IPS-15b (cell line): ENCODE measurements around the gene RAPGEF2.
"Not testable (repeated sequence)": the region's sequence is repeated elsewhere in the genome, so short reads cannot be mapped to it uniquely, and the experiment has no call there.

Source experiments
- H3K27me3 ChIP-seq: one replicate; pipeline ENCODE4 v1.6.1; 2013; ENCODE audit warnings: low read length; ENCODE audit not compliant: control insufficient read depth, insufficient read depth
- H3K36me3 ChIP-seq: one replicate; pipeline ENCODE4 v1.6.1; 2013; ENCODE audit warnings: low read length; ENCODE audit not compliant: control insufficient read depth, insufficient read depth
- H3K4me1 ChIP-seq: one replicate; pipeline ENCODE4 v1.6.1; 2013; ENCODE audit warnings: mild to moderate bottlenecking, low read length; ENCODE audit not compliant: control insufficient read depth, insufficient read depth
- H3K4me3 ChIP-seq: one replicate; pipeline ENCODE4 v1.5.1; 2013; ENCODE audit warnings: low read depth, low read length
- H3K9ac ChIP-seq: one replicate; pipeline ENCODE4 v1.6.1; 2013; ENCODE audit warnings: low read depth, mild to moderate bottlenecking, low read length
- H3K9me3 ChIP-seq: one replicate; pipeline ENCODE4 v1.6.1; 2013; ENCODE audit warnings: mild to moderate bottlenecking, low read length; ENCODE audit not compliant: control insufficient read depth, insufficient read depth

Gene RAPGEF2

DNA sequence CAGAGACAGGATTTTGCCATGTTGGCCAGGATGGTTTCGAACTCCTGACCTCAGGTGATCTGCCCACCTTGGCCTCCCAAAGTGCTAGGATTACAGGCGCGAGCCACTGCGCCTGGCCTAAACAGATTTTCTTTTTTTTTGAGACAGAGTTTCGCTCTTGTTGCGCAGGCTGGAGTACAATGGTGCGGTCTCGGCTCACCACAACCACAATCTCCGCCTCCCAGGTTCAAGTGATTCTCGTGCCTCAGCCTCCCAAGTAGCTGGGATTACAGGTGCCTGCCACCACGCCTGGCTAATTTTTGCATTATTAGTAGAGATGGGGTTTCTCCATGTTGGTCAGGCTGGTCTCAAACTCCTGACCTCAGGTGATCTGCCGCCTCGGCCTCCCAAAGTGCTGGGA, 25.9 kb upstream of the RAPGEF2 start:
- not testable (repeated sequence) for H3K9ac ChIP-seq, H3K9me3 ChIP-seq, H3K4me1 ChIP-seq, H3K36me3 ChIP-seq, H3K27me3 ChIP-seq, H3K4me3 ChIP-seq

DNA sequence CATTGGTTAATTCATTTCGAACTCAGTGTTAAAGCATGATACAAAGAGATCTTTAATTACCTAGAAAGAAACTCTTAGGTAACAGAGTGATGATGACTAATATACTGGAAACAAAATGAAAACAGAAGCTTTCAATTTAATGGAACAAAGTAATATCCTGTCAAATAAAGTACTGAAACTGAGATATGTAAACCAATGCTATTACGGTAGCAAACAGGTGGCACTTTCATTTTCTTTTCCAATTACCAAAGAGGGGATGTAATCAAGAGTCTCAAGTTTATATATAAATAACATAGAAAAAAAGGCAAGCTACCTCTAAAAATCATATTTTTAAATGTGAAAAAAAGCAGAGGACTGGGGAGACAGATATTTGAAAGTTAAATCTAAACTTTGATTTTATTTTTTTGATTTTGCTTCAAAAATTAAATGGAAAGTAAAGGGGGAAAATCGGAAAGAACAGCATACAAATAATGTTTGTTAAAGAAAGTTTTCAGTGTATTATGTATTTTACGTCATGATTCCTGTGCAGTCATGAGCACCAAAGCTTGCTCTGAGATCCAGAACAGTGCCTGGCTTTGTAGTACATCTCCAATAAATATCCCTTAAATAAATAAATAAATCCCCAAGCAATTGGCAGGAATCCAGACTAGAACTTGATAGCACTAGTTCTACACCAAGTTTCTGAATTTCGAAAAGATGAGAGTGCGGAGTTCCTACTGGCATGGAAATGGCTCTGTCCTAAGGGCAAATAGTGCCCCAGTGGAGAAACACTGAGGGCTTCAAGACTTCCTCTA, 25.0 kb upstream of the RAPGEF2 start:
- no peak overlapping the region for H3K4me3 ChIP-seq
- H3K4me1 ChIP-seq, result no peaks in the 10 kb centered on the region
- H3K36me3 ChIP-seq, result no peaks in the 10 kb centered on the region
- H3K9ac ChIP-seq, result no peak overlapping the region
- H3K27me3 ChIP-seq, result no peaks in the 10 kb centered on the region
- H3K9me3 ChIP-seq, result no peaks in the 10 kb centered on the region

DNA sequence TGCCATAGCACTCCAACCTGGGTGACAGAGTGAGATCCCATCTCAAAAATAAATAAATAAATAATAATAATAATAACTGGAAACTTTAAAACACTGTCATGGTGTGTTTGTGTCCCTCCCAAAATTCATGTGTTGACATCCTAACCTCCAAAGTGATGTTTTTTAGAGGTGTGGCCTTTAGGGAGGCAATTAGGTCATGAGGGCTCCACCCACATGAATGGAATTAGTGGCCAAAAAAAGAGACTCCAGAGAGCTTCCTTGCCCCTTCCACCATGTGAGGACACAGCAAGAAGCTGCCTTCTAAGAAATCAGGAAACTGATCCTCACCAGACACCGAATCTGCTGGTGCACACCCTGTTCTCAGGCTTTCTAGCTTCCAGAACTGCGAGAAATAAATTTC, 23.8 kb upstream of the RAPGEF2 start:
- Histone ChIP-seq H3K27me3 (no peaks in the 10 kb centered on the region), H3K36me3 (no peaks in the 10 kb centered on the region), H3K4me3 (no peak overlapping the region), H3K9ac (no peak overlapping the region), H3K9me3 (no peaks in the 10 kb centered on the region), H3K4me1 (no peaks in the 10 kb centered on the region)

DNA sequence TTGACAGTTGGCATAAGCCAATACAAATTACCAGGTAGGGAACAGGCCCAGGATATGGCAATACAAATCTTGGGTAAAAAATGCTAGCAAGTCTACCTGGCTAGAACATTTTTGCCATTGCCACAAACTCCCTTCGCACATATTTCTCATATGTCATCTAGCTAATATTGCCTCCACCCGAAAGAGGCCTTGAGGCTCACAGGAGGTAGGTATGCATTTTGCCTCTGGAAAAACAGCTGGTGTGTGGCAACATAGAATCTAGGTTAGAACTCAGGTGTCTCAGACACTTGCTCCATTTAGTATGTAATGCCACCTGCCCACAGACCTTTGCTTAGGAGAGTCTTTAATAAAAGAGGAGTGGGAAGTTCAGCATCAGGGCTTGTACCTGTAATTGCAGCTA, 16.3 kb upstream of the RAPGEF2 start:
- H3K4me3 ChIP-seq, result no peak overlapping the region
- no peaks in the 10 kb centered on the region for H3K36me3 ChIP-seq
- no peak overlapping the region for H3K9ac ChIP-seq

GRCh38 chr4:159090255-159090654, 12.6 kb upstream of the RAPGEF2 start:
- Histone ChIP-seq H3K9me3 (no peaks in the 10 kb centered on the region), H3K9ac (no peak overlapping the region), H3K36me3 (no peaks in the 10 kb centered on the region)

More for the DNA sequence above, 16.3 kb upstream of the RAPGEF2 start:
- no peaks in the 10 kb centered on the region for H3K27me3 ChIP-seq
- H3K4me1 ChIP-seq, result no peaks in the 10 kb centered on the region
- no peaks in the 10 kb centered on the region for H3K9me3 ChIP-seq

GRCh38 chr4:159094156-159094555, 8.7 kb upstream of the RAPGEF2 start:
- not testable (repeated sequence) for H3K4me1 ChIP-seq, H3K9ac ChIP-seq, H3K9me3 ChIP-seq, H3K27me3 ChIP-seq, H3K36me3 ChIP-seq, H3K4me3 ChIP-seq

More at GRCh38 chr4:159090255-159090654, 12.6 kb upstream of the RAPGEF2 start:
- Histone ChIP-seq H3K4me3 (no peak overlapping the region), H3K4me1 (no peaks in the 10 kb centered on the region), H3K27me3 (no peaks in the 10 kb centered on the region)

GRCh38 chr4:159096434-159096833, 6.4 kb upstream of the RAPGEF2 start:
- H3K36me3 ChIP-seq, result no peaks in the 10 kb centered on the region
- peaks cover 9% of the 10 kb centered on the region for H3K4me1 ChIP-seq
- H3K9me3 ChIP-seq, result no peaks in the 10 kb centered on the region
- no peak overlapping the region for H3K9ac ChIP-seq
- peaks cover 9% of the 10 kb centered on the region for H3K27me3 ChIP-seq
- H3K4me3 ChIP-seq, result no peak overlapping the region

- Histone ChIP-seq H3K36me3 (no peaks in the 10 kb centered on the region), H3K4me1 (peaks cover 9% of the 10 kb centered on the region), H3K27me3 (peaks cover 15% of the 10 kb centered on the region), H3K9me3 (no peaks in the 10 kb centered on the region), H3K4me3 (no peak overlapping the region), H3K9ac (no peak overlapping the region)
Measured at GRCh38 chr4:159097144-159097543, 5.7 kb upstream of the RAPGEF2 start.

DNA sequence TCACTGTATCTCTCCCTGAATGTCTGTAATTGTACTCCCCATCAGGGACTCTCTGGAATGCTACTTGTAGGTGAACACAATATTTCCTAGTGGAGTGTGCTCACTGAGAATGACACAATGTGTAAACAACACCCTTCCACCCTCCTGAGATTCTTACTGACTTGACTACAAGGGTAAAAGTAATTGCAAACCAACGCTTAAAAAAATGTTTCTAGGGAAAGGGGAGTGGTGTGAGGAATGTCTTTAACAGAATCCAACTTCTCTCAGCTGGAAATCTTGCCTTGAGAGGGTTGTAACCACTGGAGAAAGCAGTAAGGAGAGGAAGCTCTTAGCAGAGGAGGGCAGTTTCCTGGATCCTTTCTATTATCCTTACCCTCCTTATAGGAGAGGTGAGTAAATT, 5.1 kb upstream of the RAPGEF2 start:
- peaks cover 16% of the 10 kb centered on the region for H3K27me3 ChIP-seq
- H3K9me3 ChIP-seq, result no peaks in the 10 kb centered on the region
- no peak overlapping the region for H3K4me3 ChIP-seq
- peaks cover 9% of the 10 kb centered on the region for H3K4me1 ChIP-seq
- H3K36me3 ChIP-seq, result no peaks in the 10 kb centered on the region
- no peak overlapping the region for H3K9ac ChIP-seq

GRCh38 chr4:159098482-159099127, 4.3 kb upstream of the RAPGEF2 start:
- no peaks in the 10 kb centered on the region for H3K9me3 ChIP-seq
- H3K36me3 ChIP-seq, result no peaks in the 10 kb centered on the region
- H3K4me3 ChIP-seq, result no peak overlapping the region
- H3K9ac ChIP-seq, result no peak overlapping the region
- H3K27me3 ChIP-seq, result peaks cover 16% of the 10 kb centered on the region
- H3K4me1 ChIP-seq, result peaks cover 9% of the 10 kb centered on the region

DNA sequence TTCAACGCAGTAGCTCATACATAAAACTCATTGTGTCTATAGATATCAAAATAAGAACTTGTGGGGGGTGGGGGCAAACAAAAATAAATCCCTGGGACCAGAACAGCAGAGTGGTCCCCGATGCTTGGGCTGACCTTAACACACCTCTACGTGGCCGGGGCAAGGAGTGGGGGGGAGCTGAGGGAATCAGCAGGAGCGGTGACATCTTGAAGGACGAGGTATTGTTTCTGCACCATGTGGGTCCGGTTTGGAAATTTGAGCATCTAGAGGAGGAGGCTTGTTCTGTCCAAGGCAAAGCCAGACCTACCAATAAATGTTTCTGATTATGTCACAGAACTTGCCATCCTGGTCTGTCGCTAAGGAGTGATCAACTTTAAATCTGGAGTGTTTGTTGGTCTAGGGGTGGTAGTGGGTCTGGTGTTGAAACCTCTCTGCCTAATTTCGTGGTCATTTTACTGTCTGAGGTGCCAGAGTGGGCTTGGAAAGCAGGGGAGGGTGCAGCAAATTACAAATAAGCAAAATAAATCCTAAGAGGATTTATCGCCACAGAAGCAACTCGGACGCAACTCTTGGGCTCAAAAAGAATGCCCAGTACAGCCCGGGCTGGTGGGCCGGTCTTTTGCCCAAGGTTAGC, 774 bp upstream of the RAPGEF2 start:
- no peaks in the 10 kb centered on the region for H3K9me3 ChIP-seq
- peak overlapping the region; percentile 62 for H3K4me3 ChIP-seq
- H3K9ac ChIP-seq, result peak overlapping the region; percentile 47
- H3K27me3 ChIP-seq, result peaks cover 16% of the 10 kb centered on the region
- H3K36me3 ChIP-seq, result no peaks in the 10 kb centered on the region
- peaks cover 14% of the 10 kb centered on the region for H3K4me1 ChIP-seq
